ENCODE data around the gene TMEM163. TPM values are rescaled to one million over a fixed set of nuclear protein-coding genes. Genes with fewer than 3 reads are reported as not detected.

TMEM163 gene
- total RNA-seq, 2 experiments from 2014 or later, result 0.51 TPM; not detected in 1

GRCh38 chr2:134721596-134721995 is 2.8 kb upstream of the TMEM163 start:
- Histone ChIP-seq H3K4me2 (ENCODE audit: low read length) (no peak overlapping the region), H3K9me3 (ENCODE audit: low read length) (no peaks in the 10 kb centered on the region), H3K27ac (ENCODE audit: low read depth, low read length, poor library complexity, severe bottlenecking) (no peak overlapping the region), H3K4me1 (ENCODE audit: insufficient read depth, low read length, poor library complexity, severe bottlenecking) (no peaks in the 10 kb centered on the region), H3K9me2 (ENCODE audit: insufficient read depth, low read length) (no peaks in the 10 kb centered on the region), H2AFZ (ENCODE audit: low read length) (no peak overlapping the region), H3K36me3 (ENCODE audit: insufficient read depth, low read length) (no peaks in the 10 kb centered on the region), H3K79me2 (ENCODE audit: insufficient read depth, low read depth, low read length) (no peaks in the 10 kb centered on the region), H3K4me3 (ENCODE audit: low read depth, low read length, poor library complexity, severe bottlenecking) (no peak overlapping the region), H4K20me1 (ENCODE audit: insufficient read depth, low read length) (no peaks in the 10 kb centered on the region)
- CTCF ChIA-PET (ENCODE audit: unreplicated experiment), result no interaction called here
- POLR2A ChIA-PET, result no interaction called here
- DNase-seq (ENCODE audit: low spot score), result no peak
- BruUV-seq (replicated peaks), result no TSS peak
- intact Hi-C loops (cut with micrococcal nuclease; ENCODE audit: unreplicated experiment), result no loop called here
- TF ChIP-seq EZH2phosphoT487 (IDR thresholded peaks at IDR 0.05; ENCODE audit: borderline replicate concordance, low read depth, low read length) (no peak), CTCF (conservative IDR thresholded peaks at IDR 0.05; ENCODE audit: low read length) (no peak)

DNA sequence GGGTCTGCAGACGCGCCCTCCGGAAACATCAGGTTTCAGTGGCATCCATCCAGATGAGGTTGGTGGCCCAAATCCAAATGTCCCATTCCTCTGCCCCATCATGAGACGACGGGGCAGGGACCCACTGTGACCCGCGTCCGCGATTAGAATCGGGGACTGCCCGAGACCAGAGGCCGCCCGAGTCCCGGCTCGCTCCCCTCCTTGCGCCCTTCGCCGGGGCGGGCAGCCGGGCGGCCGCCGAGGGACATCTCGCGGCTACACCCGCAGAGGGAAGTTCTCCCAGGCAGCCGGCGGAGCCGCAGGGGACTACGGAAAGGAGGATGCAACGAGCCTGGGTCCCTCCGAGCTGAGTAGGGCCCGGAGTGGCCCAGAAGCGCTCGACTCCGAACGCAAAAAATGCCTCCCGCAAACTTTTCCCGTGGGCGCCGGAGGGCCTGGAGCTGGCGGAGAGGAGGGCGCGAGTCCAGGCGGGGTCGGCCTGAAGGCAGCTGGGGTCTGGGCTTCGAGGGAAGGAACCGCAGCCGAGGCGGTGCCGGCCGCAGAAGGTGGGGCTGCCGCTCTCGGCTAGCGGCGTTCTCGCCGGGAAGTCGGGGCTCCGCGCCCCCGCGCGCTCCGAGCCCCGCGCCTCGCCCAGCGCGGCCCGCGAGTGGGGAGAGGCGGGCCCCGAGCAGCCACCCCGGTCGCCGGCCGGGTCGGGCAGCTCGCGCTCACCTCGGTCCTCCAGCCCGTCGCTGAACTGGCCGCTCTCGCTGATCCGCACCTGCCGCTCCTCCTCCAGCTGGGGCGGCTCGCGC is 580 bp downstream of the TMEM163 start:
- H3K4me3 ChIP-seq (ENCODE audit: low read depth, low read length, poor library complexity, severe bottlenecking), result no peak overlapping the region
- intact Hi-C loops (cut with micrococcal nuclease; ENCODE audit: unreplicated experiment), result no loop called here
- no peaks in the 10 kb centered on the region for H4K20me1 ChIP-seq (ENCODE audit: insufficient read depth, low read length)
- H3K4me2 ChIP-seq (ENCODE audit: low read length), result peak overlapping the region; percentile 14; the same call in 1 of the 2 replicates
- no peaks in the 10 kb centered on the region for H3K9me3 ChIP-seq (ENCODE audit: low read length)
- no peak for DNase-seq (ENCODE audit: low spot score)
- POLR2A ChIA-PET, result no interaction called here
- H3K27ac ChIP-seq (ENCODE audit: low read depth, low read length, poor library complexity, severe bottlenecking), result no peak overlapping the region
- TF ChIP-seq EZH2phosphoT487 (IDR thresholded peaks at IDR 0.05; ENCODE audit: borderline replicate concordance, low read depth, low read length) (no peak), CTCF (conservative IDR thresholded peaks at IDR 0.05; ENCODE audit: low read length) (no peak)
- no peaks in the 10 kb centered on the region for H3K9me2 ChIP-seq (ENCODE audit: insufficient read depth, low read length)
- no peaks in the 10 kb centered on the region for H3K79me2 ChIP-seq (ENCODE audit: insufficient read depth, low read depth, low read length)
- no peaks in the 10 kb centered on the region for H3K4me1 ChIP-seq (ENCODE audit: insufficient read depth, low read length, poor library complexity, severe bottlenecking)
- no TSS peak for BruUV-seq (replicated peaks)
- H3K36me3 ChIP-seq (ENCODE audit: insufficient read depth, low read length), result no peaks in the 10 kb centered on the region
- H2AFZ ChIP-seq (ENCODE audit: low read length), result no peak overlapping the region
- CTCF ChIA-PET (ENCODE audit: unreplicated experiment), result interaction anchor here (0.5 kb wide), 1 partner anchor 442 kb away, joined by 8 read pairs; no protein-coding TSS in a partner anchor

Measured in OCI-LY7 (cell line).